Left renal cortex interstitium (tissue), 4 donors: ENCODE measurements around the gene RPS6KA2. TPM values are rescaled to one million over a fixed set of nuclear protein-coding genes. Genes with fewer than 3 reads are reported as not detected.

Experiments
- DNase-seq, 4 donors: peaks; one replicate each; pipeline ENCODE4 v3.0.0-alpha.2; 2013; ENCODE audit warnings: low read depth in 4 of 4, low spot score in 2 of 4, missing footprints in 1 of 4
- polyA plus RNA-seq, 4 donors: library from polyadenylated mRNA; unstranded; fragments of 120-200 nt; gene quantifications; one replicate each; pipeline ENCODE4 v1.2.1, GENCODE V29; 2013; ENCODE audit not compliant: insufficient read length in 4 of 4

RPS6KA2 gene
- polyA plus RNA-seq, 4 donors: 25.2 to 30.5 (median 29.9) TPM

DNA sequence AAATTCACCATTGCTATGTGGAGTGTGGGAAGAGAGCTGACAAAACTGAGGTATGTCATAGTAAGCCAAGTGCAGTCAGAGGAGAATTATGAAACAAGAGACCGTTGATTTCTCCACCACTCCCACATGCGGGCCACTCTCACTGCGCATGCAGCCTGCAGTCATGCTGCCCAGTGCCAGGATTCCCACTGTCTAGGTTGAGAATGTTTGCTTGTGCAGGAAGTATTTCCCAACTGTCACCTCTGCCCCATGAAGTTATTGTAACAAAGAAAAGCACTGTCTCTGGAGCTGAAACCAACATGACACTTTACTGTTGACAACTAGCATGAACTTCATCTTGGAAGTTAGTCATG, 266.0 kb downstream of the RPS6KA2 start:
- DNase-seq: no peak

GRCh38 chr6:166360243-166361076, 266.6 kb downstream of the RPS6KA2 start:
- no peak for DNase-seq

Other genes starting within 250 kb of the RPS6KA2 start
- gene MPC1, start 244.3 kb downstream of the RPS6KA2 start, polyA plus RNA-seq: 10 to 100 TPM; 79.8 to 91.6 (median 87.2) TPM
- gene RAMACL, start 40.6 kb downstream of the RPS6KA2 start, polyA plus RNA-seq: 1 to 10 TPM in 1 of 4 donors, under 1 TPM in 3; 0.27 to 2.5 (median 0.30) TPM